ENCODE results near the gene LRRFIP2.
"Not testable (repeated sequence)": the region's sequence is repeated elsewhere in the genome, so short reads cannot be mapped to it uniquely, and the experiment has no call there.

The LRRFIP2 gene

GRCh38 chr3:37218206-37218605 lies 43.8 kb upstream of the LRRFIP2 start:
- CTCF ChIA-PET: interaction anchor here (0.6 kb wide), 1 partner anchor 270 kb away, joined by 4 read pairs; no protein-coding TSS in a partner anchor
- POLR2A ChIA-PET (ENCODE audit: low non-redundant PET): interaction anchor here (0.6 kb wide), 1 partner anchor 331 kb away, joined by 8 read pairs; no protein-coding TSS in a partner anchor
- no peak for DNase-seq (ENCODE audit: low spot score)
- TF ChIP-seq CTCF (conservative IDR thresholded peaks at IDR 0.05; ENCODE audit: low read depth): no peak
- peak overlapping the region; percentile 63 for H3K27ac ChIP-seq

GRCh38 chr3:37217098-37217849 lies 42.9 kb upstream of the LRRFIP2 start:
- DNase-seq (ENCODE audit: low spot score): no peak
- ChIA-PET CTCF (no interaction called here), POLR2A (ENCODE audit: low non-redundant PET) (no interaction called here)
- H3K27ac ChIP-seq: no peak overlapping the region
- no peak for TF ChIP-seq CTCF (conservative IDR thresholded peaks at IDR 0.05; ENCODE audit: low read depth)

GRCh38 chr3:37216597-37217097 lies 42.3 kb upstream of the LRRFIP2 start:
- ChIA-PET CTCF (no interaction called here), POLR2A (ENCODE audit: low non-redundant PET) (no interaction called here)
- DNase-seq (ENCODE audit: low spot score): no peak
- H3K27ac ChIP-seq: no peak overlapping the region
- TF ChIP-seq CTCF (conservative IDR thresholded peaks at IDR 0.05; ENCODE audit: low read depth): no peak

DNA sequence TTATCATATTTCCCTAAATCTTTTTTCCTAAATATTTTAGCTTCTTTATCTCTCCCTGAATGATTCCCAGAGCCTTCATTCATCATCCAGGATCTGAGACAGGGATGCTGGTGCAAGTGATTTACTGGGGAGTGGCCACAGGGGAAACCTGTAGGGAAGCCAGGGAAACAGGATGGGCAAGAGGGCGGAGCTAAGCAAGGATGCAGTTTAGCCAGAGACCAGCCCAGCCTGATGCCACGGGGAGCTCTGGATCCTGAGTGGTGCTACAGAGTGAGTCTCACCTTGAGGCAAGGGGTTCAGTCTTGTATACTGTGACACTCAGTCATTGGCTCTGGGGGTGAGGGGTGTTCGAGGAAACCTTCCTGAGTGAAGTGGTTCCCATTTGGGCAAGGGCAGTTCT lies 39.7 kb upstream of the LRRFIP2 start:
- no peak overlapping the region for H3K27ac ChIP-seq
- DNase-seq (ENCODE audit: low spot score): no peak
- CTCF ChIA-PET: interaction anchor here (0.6 to 0.7 kb wide), 2 partner anchors 86 to 106 kb away, joined by 3 to 5 read pairs; no protein-coding TSS in a partner anchor
- no peak for TF ChIP-seq CTCF (conservative IDR thresholded peaks at IDR 0.05; ENCODE audit: low read depth)
- POLR2A ChIA-PET (ENCODE audit: low non-redundant PET): no interaction called here

DNA sequence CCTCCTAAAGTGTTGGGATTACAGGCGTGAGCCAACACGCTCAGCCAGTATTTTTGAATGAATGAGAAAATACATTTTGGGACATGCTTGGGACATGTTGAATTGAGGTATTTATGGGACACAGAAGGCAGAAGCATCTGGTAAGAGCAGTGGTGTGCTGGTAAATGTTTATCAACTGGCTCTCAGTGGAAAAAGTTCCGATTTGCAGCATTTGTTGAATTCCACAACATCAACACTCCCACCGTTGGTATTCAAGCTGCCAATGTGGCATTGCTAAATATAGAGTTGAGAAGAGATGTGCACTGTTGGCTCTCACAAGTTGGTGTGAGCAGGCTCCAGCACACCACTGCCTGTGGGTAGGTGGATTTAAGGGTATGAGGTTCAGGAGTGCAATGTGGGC lies 35.8 kb upstream of the LRRFIP2 start:
- DNase-seq (ENCODE audit: low spot score): no peak
- H3K27ac ChIP-seq: peak overlapping the region; percentile 42; the same call in 1 of the 2 replicates
- POLR2A ChIA-PET (ENCODE audit: low non-redundant PET): no interaction called here
- no peak for TF ChIP-seq CTCF (conservative IDR thresholded peaks at IDR 0.05; ENCODE audit: low read depth)
- CTCF ChIA-PET: no interaction called here

GRCh38 chr3:37208576-37208975 lies 34.2 kb upstream of the LRRFIP2 start:
- CTCF ChIA-PET; DNase-seq (ENCODE audit: low spot score); H3K27ac ChIP-seq; POLR2A ChIA-PET (ENCODE audit: low non-redundant PET): not testable (repeated sequence)

DNA sequence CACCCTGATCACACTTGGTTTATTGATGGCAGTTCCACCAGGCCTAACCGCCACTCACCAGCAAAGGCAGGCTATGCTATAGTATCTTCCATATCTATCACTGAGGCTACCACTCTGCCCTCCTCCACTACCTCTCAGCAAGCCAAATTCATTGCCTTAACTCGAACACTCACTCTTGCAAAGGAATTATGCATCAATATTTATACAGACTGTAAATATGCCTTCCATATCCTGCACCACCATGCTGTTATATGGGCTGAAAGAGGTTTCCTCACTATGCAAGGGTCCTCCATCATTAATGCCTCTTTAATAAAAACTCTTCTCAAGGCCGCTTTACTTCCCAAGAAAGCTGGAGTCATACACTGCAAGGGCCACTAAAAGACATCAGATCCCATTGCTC lies 33.6 kb upstream of the LRRFIP2 start:
- H3K27ac ChIP-seq; DNase-seq (ENCODE audit: low spot score); CTCF ChIA-PET; POLR2A ChIA-PET (ENCODE audit: low non-redundant PET): not testable (repeated sequence)

DNA sequence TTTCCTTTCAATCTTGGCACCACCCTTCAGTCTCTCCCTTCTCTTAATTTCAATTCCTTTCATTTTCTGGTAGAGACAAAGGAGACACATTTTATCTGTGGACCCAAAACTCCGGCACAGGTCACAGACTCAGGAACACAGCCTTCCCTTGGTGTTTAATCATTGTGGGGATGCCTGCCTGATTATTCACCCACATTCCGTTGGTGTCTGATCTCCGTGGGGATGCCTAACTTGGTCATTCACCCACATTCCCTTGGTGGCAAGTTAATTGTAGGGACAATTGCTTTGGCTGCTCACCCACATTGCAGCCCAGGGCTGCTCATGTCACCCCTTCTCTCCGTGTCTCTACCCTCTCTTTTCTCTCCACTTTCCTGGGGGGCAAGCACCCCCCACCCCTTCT lies 31.7 kb upstream of the LRRFIP2 start:
- not testable (repeated sequence) for DNase-seq (ENCODE audit: low spot score)

More for the DNA sequence above, 31.7 kb upstream of the LRRFIP2 start:
- H3K27ac ChIP-seq; CTCF ChIA-PET; POLR2A ChIA-PET (ENCODE audit: low non-redundant PET): not testable (repeated sequence)

Data from RWPE1 (cell line).